ENCODE results near the gene POLR2F.

Gene POLR2F

GRCh38 chr22:37918580-37919270 lies 34.8 kb upstream of the POLR2F start:
- Mint-ChIP-seq H3K4me1 (ENCODE audit: low read depth) (peaks cover 4% of the 10 kb centered on the region), H3K9me3 (ENCODE audit: low read depth) (no peaks in the 10 kb centered on the region), H3K27me3 (no peaks in the 10 kb centered on the region), H3K4me3 (no peak overlapping the region), H3K36me3 (no peaks in the 10 kb centered on the region), H3K27ac (no peak overlapping the region)

DNA sequence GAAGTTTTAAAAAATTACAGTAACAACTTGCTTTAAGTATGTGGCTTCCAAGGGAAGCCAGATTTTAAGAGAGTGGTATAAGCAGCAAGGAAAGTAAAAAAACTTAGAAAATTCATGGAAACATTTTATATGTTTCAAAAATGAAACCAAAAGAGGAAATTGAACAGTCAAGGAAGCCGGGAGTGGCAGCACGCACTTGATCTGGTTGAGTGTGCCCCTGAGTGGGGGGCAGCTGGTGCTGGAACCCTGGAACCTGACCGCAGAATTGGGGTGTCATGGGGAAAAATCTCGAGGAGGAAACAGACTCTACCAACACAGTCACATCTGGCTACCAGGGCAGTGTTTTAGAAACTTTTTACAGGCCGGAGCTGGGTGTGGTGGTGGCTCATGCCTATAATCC lies 33.4 kb upstream of the POLR2F start:
- peak overlapping the region; percentile 83 for H3K27ac Mint-ChIP-seq
- no peak overlapping the region for H3K4me3 Mint-ChIP-seq
- H3K27me3 Mint-ChIP-seq, result no peaks in the 10 kb centered on the region
- no peaks in the 10 kb centered on the region for H3K36me3 Mint-ChIP-seq
- no peaks in the 10 kb centered on the region for H3K9me3 Mint-ChIP-seq (ENCODE audit: low read depth)
- peaks cover 4% of the 10 kb centered on the region for H3K4me1 Mint-ChIP-seq (ENCODE audit: low read depth)

- no peak overlapping the region for H3K27ac Mint-ChIP-seq
- no peak overlapping the region for H3K4me3 Mint-ChIP-seq
- H3K9me3 Mint-ChIP-seq (ENCODE audit: low read depth), result no peaks in the 10 kb centered on the region
- H3K27me3 Mint-ChIP-seq, result no peaks in the 10 kb centered on the region
- H3K4me1 Mint-ChIP-seq (ENCODE audit: low read depth), result peaks cover 4% of the 10 kb centered on the region
- H3K36me3 Mint-ChIP-seq, result no peaks in the 10 kb centered on the region
Measured at GRCh38 chr22:37922191-37922590, 31.3 kb upstream of the POLR2F start.

DNA sequence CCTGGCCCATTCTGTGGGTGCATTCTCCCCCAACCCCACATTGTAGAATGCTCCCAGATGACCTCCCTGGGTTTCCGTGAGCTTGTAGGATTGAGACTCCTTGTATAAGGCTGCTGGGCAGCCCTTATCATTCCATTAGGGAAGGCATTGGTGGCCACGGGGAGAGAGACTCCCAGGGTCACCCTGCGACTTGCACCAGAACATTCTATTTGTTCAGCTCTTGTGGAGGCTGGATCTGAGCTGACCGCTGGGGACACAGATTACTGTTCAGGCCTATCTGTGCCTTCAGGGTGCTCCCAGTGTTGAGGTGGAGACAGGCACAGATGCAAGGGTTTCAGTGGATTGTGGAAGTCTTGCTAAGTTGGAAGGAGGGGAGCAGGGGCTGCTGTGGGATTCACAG lies 29.6 kb upstream of the POLR2F start:
- no peak overlapping the region for H3K4me3 Mint-ChIP-seq
- no peaks in the 10 kb centered on the region for H3K36me3 Mint-ChIP-seq
- H3K27ac Mint-ChIP-seq, result no peak overlapping the region
- H3K9me3 Mint-ChIP-seq (ENCODE audit: low read depth), result no peaks in the 10 kb centered on the region
- no peaks in the 10 kb centered on the region for H3K27me3 Mint-ChIP-seq
- peaks cover 4% of the 10 kb centered on the region for H3K4me1 Mint-ChIP-seq (ENCODE audit: low read depth)

DNA sequence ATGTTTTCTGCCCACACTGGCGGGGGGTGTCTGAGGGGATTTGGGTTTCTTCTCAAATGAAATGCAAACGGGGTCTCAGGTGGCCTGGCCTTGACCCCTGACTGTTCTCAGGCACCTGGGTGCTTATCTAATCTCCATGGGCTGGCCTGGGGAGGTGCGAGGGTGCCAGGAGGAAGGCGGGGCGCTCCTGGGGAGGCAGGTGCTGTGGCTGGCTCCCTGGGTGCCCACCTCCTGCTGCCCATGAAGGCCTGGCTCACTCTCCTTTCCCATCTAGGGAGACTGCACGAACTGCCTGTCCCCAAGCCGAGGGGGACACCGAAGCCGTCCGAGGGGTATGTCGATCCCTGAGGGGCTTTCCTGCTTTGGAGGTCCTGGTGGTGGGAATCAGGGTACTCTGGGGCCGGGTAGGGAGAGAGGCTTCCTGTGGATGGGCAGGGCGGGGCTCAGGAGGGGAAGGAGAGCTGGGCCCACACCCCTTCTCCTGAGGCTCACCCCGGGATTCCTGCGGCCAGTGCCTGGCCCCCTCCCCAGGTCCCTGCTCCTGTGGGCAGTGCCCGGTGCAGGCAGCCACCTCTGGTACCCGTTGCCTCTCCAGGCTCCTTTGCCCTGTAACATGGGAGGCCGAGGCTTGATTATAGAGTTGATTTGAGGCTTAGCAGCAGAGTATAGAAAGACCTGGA lies 29.0 kb upstream of the POLR2F start:
- Mint-ChIP-seq H3K36me3 (no peaks in the 10 kb centered on the region), H3K9me3 (ENCODE audit: low read depth) (no peaks in the 10 kb centered on the region), H3K4me3 (no peak overlapping the region), H3K27ac (no peak overlapping the region), H3K4me1 (ENCODE audit: low read depth) (peaks cover 4% of the 10 kb centered on the region), H3K27me3 (no peaks in the 10 kb centered on the region)

DNA sequence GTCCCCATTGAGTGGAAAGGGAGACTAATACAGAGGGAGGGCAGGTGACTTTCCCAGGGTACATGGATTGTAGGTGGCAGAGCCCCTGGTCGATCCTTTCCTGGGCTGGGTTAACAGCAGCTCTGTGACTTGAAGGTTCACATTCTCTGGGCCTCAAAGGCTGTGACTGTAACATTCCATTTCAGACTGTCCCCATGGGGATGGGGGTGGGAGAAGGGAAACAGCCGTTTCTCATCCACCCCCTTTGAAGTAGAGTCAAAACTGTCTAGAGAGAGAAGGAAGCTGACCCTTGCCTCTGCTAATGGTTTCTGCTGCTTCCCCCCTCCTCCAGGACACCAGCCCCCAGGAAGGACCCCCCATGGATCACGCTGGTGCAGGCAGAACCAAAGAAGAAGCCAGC lies 28.2 kb upstream of the POLR2F start:
- no peak overlapping the region for H3K27ac Mint-ChIP-seq
- H3K27me3 Mint-ChIP-seq, result no peaks in the 10 kb centered on the region
- no peaks in the 10 kb centered on the region for H3K9me3 Mint-ChIP-seq (ENCODE audit: low read depth)
- H3K4me1 Mint-ChIP-seq (ENCODE audit: low read depth), result no peaks in the 10 kb centered on the region
- H3K36me3 Mint-ChIP-seq, result no peaks in the 10 kb centered on the region
- H3K4me3 Mint-ChIP-seq, result no peak overlapping the region

GRCh38 chr22:37925767-37926166 lies 27.7 kb upstream of the POLR2F start:
- no peak overlapping the region for H3K4me3 Mint-ChIP-seq
- no peak overlapping the region for H3K27ac Mint-ChIP-seq
- H3K27me3 Mint-ChIP-seq, result no peaks in the 10 kb centered on the region
- H3K9me3 Mint-ChIP-seq (ENCODE audit: low read depth), result no peaks in the 10 kb centered on the region
- H3K36me3 Mint-ChIP-seq, result no peaks in the 10 kb centered on the region
- no peaks in the 10 kb centered on the region for H3K4me1 Mint-ChIP-seq (ENCODE audit: low read depth)

GRCh38 chr22:37926358-37926757 lies 27.1 kb upstream of the POLR2F start:
- Mint-ChIP-seq H3K27ac (no peak overlapping the region), H3K9me3 (ENCODE audit: low read depth) (no peaks in the 10 kb centered on the region), H3K27me3 (no peaks in the 10 kb centered on the region), H3K4me3 (no peak overlapping the region), H3K4me1 (ENCODE audit: low read depth) (peaks cover 2% of the 10 kb centered on the region), H3K36me3 (no peaks in the 10 kb centered on the region)

DNA sequence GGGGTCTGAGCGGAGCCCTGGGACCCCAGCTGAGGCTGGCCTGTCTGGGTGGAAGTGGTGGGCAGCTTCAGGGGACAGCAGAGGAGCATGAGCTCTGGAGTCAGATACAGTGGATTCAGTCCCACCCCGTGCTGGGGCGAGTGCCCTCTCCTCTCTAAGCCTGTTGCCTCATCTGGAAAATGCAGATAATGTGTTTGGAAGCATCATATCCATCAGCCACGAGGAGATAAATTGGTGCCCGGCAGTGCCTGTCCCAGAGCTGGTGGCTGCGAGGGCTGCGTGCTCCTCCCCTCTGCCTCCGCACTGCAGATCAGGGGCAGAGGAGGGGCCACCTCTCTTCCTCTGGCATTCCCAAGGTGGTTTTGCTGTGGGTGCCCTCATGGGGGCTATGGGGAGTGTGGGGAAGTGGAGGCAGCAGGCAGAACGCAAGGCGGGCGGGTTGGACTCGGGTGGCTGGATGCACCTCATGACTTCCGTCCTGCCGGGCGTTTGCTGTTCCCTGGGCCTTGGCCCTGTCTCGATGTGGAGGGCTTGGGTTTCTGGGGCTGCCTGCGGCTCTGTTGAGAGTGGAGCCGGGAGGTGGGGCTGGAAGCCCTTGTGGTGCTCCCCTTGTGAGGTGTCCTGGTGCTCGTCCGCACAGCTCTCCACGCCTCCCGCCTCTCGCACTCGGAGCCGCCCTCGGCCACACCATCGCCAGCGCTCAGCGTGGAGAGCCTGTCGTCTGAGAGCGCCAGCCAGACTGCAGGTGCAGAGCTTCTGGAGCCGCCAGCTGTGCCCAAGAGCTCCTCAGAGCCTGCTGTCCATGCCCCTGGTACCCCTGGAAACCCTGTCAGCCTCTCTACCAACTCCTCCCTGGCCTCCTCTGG lies 26.5 kb upstream of the POLR2F start:
- H3K27ac Mint-ChIP-seq, result no peak overlapping the region
- no peaks in the 10 kb centered on the region for H3K27me3 Mint-ChIP-seq
- H3K4me1 Mint-ChIP-seq (ENCODE audit: low read depth), result peaks cover 2% of the 10 kb centered on the region
- no peaks in the 10 kb centered on the region for H3K36me3 Mint-ChIP-seq
- no peak overlapping the region for H3K4me3 Mint-ChIP-seq
- no peaks in the 10 kb centered on the region for H3K9me3 Mint-ChIP-seq (ENCODE audit: low read depth)

- Mint-ChIP-seq H3K27ac (no peak overlapping the region), H3K27me3 (no peaks in the 10 kb centered on the region), H3K4me3 (no peak overlapping the region), H3K9me3 (ENCODE audit: low read depth) (no peaks in the 10 kb centered on the region), H3K4me1 (ENCODE audit: low read depth) (peaks cover 2% of the 10 kb centered on the region), H3K36me3 (no peaks in the 10 kb centered on the region)
Measured at GRCh38 chr22:37927637-37927936, 25.9 kb upstream of the POLR2F start.

DNA sequence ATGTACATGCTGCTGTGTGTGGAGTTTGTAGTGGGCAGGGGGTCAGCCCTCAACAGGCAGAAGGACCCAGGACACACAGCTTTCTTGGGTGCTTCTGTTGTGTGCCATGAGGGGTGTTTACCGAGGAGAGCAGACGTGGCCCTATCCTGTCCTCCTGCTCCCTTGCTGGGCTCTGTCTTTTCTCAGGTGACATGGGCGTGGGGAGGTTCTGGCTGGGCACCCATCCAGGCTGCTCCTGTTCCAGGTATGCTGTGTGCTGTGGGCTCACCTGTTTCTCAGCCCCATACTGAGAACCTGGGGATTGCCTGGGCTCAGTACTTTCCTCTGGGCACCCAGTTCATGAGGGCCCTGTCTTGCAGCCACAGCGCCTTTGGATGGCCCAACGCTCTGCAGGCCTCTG lies 24.1 kb upstream of the POLR2F start:
- Mint-ChIP-seq H3K4me1 (ENCODE audit: low read depth) (peaks cover 9% of the 10 kb centered on the region), H3K36me3 (no peaks in the 10 kb centered on the region), H3K4me3 (no peak overlapping the region), H3K9me3 (ENCODE audit: low read depth) (no peaks in the 10 kb centered on the region), H3K27me3 (no peaks in the 10 kb centered on the region), H3K27ac (no peak overlapping the region)

DNA sequence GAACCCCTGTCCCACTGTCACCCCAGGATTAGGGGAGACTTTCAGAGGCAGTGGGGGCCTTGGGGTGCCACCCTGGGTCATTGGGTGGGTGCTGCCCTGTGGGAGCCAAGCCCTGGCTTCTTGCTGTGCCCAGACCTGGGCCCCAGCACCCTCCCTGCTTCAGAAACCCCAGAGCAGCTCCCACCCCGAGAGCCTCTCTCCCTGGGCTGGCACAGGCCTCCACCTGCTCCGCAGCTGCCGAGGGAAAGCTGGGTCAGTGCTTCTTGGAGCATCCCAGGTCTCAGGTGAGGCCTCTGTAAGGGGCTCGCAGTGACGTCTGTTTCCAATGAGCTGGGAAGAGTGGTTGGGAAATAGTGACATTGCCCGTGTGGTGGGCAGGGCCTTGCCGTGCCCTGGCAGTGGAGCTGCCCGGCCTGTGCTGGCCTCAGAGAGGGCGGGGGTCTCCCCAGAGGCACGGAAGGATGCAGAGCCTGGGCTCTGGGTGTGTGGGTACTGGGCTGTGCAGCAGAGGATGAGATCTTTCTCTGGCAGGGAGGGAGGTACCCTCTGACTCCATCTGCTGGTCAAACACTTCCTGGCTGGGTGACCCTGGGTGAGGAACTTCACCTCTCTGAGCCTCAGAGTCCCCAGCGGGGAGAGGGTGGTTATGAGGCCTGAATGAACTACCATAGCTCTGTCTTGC lies 23.1 kb upstream of the POLR2F start:
- Mint-ChIP-seq H3K4me3 (no peak overlapping the region), H3K4me1 (ENCODE audit: low read depth) (peaks cover 9% of the 10 kb centered on the region), H3K27me3 (no peaks in the 10 kb centered on the region), H3K9me3 (ENCODE audit: low read depth) (no peaks in the 10 kb centered on the region), H3K36me3 (no peaks in the 10 kb centered on the region), H3K27ac (no peak overlapping the region)

- peaks cover 9% of the 10 kb centered on the region for H3K4me1 Mint-ChIP-seq (ENCODE audit: low read depth)
- H3K36me3 Mint-ChIP-seq, result no peaks in the 10 kb centered on the region
- no peak overlapping the region for H3K27ac Mint-ChIP-seq
- no peaks in the 10 kb centered on the region for H3K9me3 Mint-ChIP-seq (ENCODE audit: low read depth)
- no peaks in the 10 kb centered on the region for H3K27me3 Mint-ChIP-seq
- H3K4me3 Mint-ChIP-seq, result no peak overlapping the region
Measured at GRCh38 chr22:37930952-37931440, 22.5 kb upstream of the POLR2F start.

- no peaks in the 10 kb centered on the region for H3K27me3 Mint-ChIP-seq
- no peak overlapping the region for H3K4me3 Mint-ChIP-seq
- H3K9me3 Mint-ChIP-seq (ENCODE audit: low read depth), result no peaks in the 10 kb centered on the region
- H3K4me1 Mint-ChIP-seq (ENCODE audit: low read depth), result peaks cover 9% of the 10 kb centered on the region
- no peak overlapping the region for H3K27ac Mint-ChIP-seq
- no peaks in the 10 kb centered on the region for H3K36me3 Mint-ChIP-seq
Measured at GRCh38 chr22:37931893-37932389, 21.6 kb upstream of the POLR2F start.

DNA sequence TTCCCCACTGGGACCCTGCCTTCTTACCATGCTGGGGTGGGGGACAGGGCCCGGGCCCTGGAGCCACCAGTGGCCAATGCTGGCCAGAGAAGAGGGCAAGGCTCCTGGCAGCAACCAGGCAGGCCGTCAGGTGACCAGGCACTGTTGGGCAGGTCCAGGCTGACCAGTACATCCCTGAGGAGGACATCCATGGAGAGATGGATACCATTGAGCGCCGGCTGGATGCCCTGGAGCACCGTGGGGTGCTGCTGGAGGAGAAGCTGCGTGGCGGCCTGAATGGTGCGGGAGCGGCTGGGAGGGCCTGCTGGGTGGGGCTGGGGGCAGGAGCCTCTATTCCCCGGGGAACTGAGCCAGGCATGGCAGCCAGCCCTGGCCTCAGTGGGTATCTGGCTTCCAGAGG lies 21.1 kb upstream of the POLR2F start:
- H3K9me3 Mint-ChIP-seq (ENCODE audit: low read depth), result no peaks in the 10 kb centered on the region
- no peak overlapping the region for H3K27ac Mint-ChIP-seq
- H3K4me1 Mint-ChIP-seq (ENCODE audit: low read depth), result peaks cover 9% of the 10 kb centered on the region
- H3K36me3 Mint-ChIP-seq, result no peaks in the 10 kb centered on the region
- no peaks in the 10 kb centered on the region for H3K27me3 Mint-ChIP-seq
- H3K4me3 Mint-ChIP-seq, result no peak overlapping the region
